HepG2 (cell line): ENCODE data around the gene RRP8. TPM values are rescaled to one million over a fixed set of nuclear protein-coding genes. Genes with fewer than 3 reads are reported as not detected.

Experiments
- ATF7-NPFF ChIP-seq: sonication (generic); formaldehyde crosslinking; IDR thresholded peaks from 2 replicates; pipeline ENCODE4 v1.8.1; 2023; ENCODE audit warnings: mild to moderate bottlenecking, low read depth, missing genetic modification reagents, moderate library complexity
- BRD4 ChIP-seq: sonication (generic); formaldehyde crosslinking; IDR thresholded peaks from 2 replicates; pipeline ENCODE4 v1.4.0; 2020; ENCODE audit warnings: missing genetic modification reagents
- GABPB1 ChIP-seq: IDR thresholded peaks from 2 replicates; pipeline ENCODE4 v1.6.1; 2016; ENCODE audit warnings: mild to moderate bottlenecking, missing genetic modification reagents, moderate library complexity, missing compliant biosample characterization
- GATAD1 ChIP-seq: IDR thresholded peaks from 2 replicates; pipeline ENCODE4 v1.6.1; 2016; ENCODE audit warnings: missing genetic modification reagents, missing compliant biosample characterization
- HDAC1 ChIP-seq: sonication (generic); formaldehyde crosslinking; IDR thresholded peaks from 2 replicates; pipeline ENCODE4 v1.5.1; 2020; ENCODE audit warnings: mild to moderate bottlenecking, missing genetic modification reagents
- HMGXB4 ChIP-seq, 2 experiments: sonication (generic) in 1 of 2; formaldehyde crosslinking in 1 of 2; IDR thresholded peaks; 2 replicates each; pipeline versions ENCODE4 v1.4.0 to v1.6.1; 2018 to 2020; ENCODE audit warnings: missing genetic modification reagents in 2 of 2, borderline replicate concordance in 1 of 2, low read depth in 1 of 2, mild to moderate bottlenecking in 1 of 2, missing biosample characterization in 1 of 2
- IKZF1 ChIP-seq: fragments of 450-650 bp; IDR thresholded peaks from 2 replicates; pipeline ENCODE4 v1.7.1; 2016
- NR3C1 ChIP-seq: sonication (generic); formaldehyde crosslinking; IDR thresholded peaks from 2 replicates; pipeline ENCODE4 v1.4.0; 2020; ENCODE audit warnings: missing genetic modification reagents
- POLR2AphosphoS5 ChIP-seq: IDR thresholded peaks from 2 replicates; pipeline ENCODE4 v1.6.1; 2012; ENCODE audit warnings: low read depth, low read length
- RARG ChIP-seq: sonication (generic); formaldehyde crosslinking; IDR thresholded peaks from 2 replicates; pipeline ENCODE4 v1.4.0; 2020; ENCODE audit warnings: low read depth, mild to moderate bottlenecking, missing genetic modification reagents
- REPIN1 ChIP-seq: sonication (generic); formaldehyde crosslinking; IDR thresholded peaks from 2 replicates; pipeline ENCODE4 v1.8.0; 2022; ENCODE audit warnings: missing genetic modification reagents, low read depth, mild to moderate bottlenecking, borderline replicate concordance
- SAP130 ChIP-seq: IDR thresholded peaks from 2 replicates; pipeline ENCODE4 v1.6.1; 2016; ENCODE audit warnings: low read depth
- SP1 ChIP-seq, 2 experiments: fragments of 450-650 bp in 1 of 2; sonication (generic) in 1 of 2; formaldehyde crosslinking in 1 of 2; IDR thresholded peaks; 2 replicates each; pipeline versions ENCODE4 v1.4.0 to v1.6.1; 2016 to 2020; ENCODE audit warnings: missing genetic modification reagents in 1 of 2
- ZFP62 ChIP-seq: sonication (generic); formaldehyde crosslinking; IDR thresholded peaks from 2 replicates; pipeline ENCODE4 v1.4.0; 2020; ENCODE audit warnings: missing genetic modification reagents
- ZNF501 ChIP-seq: sonication (generic); formaldehyde crosslinking; IDR thresholded peaks from 2 replicates; pipeline ENCODE4 v1.5.1; 2020; ENCODE audit warnings: mild to moderate bottlenecking, moderate library complexity, missing genetic modification reagents
- polyA plus RNA-seq, 8 experiments: library from polyadenylated mRNA; depleted of rRNA in 3 of 8; stranded (reverse) in 7 of 8; unstranded in 1 of 8; fragments of >200 nt; fragmentation: Illumina TruSeq in 4 of 8; extraction: Trizol in 4 of 8; gene quantifications; 2 replicates each; pipeline versions ENCODE4 v1.2.1 to v1.2.3, GENCODE V29; 2011 to 2016; ENCODE audit warnings: low read depth in 4 of 8, missing spikeins in 1 of 8, mixed read lengths in 1 of 8; ENCODE audit not compliant: insufficient read depth in 1 of 8
- total RNA-seq, 5 experiments: library from RNA; depleted of rRNA; stranded (reverse); fragments of >200 nt; fragmentation: Illumina TruSeq; extraction: Trizol; gene quantifications; 2 replicates each; pipeline ENCODE4 v1.2.3, GENCODE V29; 2016; ENCODE audit warnings: low read depth in 1 of 5
- TF ChIP-seq, protein P1 (sequence below): IDR thresholded peaks from 2 replicates; pipeline ENCODE4 v1.4.0; 2020; ENCODE audit warnings: mild to moderate bottlenecking, missing genetic modification reagents
- TF ChIP-seq, protein P2 (sequence below): sonication (generic); formaldehyde crosslinking; IDR thresholded peaks from 2 replicates; pipeline ENCODE4 v1.4.0; 2020; ENCODE audit warnings: missing genetic modification reagents, borderline replicate concordance
- TF ChIP-seq, protein P3 (sequence below): sonication (generic); formaldehyde crosslinking; IDR thresholded peaks from 2 replicates; pipeline ENCODE4 v1.5.1; 2020; ENCODE audit warnings: missing genetic modification reagents, mild to moderate bottlenecking, borderline replicate concordance

The RRP8 gene
- total and polyA plus RNA-seq, 2 of the 13 experiments (the other 11 are each of a cell fraction or from before 2014, with no cell fraction given), result 7.2 to 21.6 TPM

DNA sequence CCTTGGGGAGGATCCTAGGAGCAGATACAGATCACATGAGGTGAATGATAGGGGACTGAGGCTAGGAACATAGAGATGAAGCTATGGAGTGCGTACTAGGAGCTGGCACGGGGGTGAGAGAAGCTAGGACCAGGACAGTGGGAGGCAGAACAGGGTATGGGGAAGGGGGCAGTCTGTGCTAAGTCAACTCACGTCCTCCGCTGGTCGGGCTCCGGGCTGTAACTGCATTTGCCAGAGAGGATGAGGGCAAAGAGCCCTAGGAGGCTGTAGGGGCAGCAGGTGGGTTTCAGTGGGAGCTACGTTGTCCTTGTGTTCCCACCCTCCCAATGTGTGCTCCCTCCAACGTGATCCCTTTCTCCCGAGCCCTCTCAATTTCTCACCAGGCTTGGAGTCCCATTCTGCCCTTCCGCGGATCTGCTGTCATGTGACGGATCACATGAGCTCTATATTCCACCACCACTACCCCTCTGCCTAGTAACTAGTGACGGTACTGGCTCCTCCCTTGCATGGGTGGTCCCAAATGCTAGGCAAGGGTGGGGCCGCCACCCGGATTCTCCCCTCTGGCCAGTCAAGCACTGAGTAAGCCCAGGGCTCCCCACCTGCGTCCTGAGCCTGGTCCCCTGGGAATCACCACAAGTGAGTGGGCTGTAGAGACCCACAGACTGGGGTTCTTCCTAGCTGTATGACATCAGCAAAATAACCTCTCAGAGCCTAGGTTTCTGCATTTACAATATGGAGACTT, 15.8 kb upstream of the RRP8 start, which contains the start of gene TPP1 (continued):
- TF ChIP-seq, protein P1, sequence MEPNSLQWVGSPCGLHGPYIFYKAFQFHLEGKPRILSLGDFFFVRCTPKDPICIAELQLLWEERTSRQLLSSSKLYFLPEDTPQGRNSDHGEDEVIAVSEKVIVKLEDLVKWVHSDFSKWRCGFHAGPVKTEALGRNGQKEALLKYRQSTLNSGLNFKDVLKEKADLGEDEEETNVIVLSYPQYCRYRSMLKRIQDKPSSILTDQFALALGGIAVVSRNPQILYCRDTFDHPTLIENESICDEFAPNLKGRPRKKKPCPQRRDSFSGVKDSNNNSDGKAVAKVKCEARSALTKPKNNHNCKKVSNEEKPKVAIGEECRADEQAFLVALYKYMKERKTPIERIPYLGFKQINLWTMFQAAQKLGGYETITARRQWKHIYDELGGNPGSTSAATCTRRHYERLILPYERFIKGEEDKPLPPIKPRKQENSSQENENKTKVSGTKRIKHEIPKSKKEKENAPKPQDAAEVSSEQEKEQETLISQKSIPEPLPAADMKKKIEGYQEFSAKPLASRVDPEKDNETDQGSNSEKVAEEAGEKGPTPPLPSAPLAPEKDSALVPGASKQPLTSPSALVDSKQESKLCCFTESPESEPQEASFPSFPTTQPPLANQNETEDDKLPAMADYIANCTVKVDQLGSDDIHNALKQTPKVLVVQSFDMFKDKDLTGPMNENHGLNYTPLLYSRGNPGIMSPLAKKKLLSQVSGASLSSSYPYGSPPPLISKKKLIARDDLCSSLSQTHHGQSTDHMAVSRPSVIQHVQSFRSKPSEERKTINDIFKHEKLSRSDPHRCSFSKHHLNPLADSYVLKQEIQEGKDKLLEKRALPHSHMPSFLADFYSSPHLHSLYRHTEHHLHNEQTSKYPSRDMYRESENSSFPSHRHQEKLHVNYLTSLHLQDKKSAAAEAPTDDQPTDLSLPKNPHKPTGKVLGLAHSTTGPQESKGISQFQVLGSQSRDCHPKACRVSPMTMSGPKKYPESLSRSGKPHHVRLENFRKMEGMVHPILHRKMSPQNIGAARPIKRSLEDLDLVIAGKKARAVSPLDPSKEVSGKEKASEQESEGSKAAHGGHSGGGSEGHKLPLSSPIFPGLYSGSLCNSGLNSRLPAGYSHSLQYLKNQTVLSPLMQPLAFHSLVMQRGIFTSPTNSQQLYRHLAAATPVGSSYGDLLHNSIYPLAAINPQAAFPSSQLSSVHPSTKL (CRISPR knock-in tag), result no peak; the same call in 1 of the 2 replicates
- peak; percentile 64 for TF ChIP-seq GABPB1 (CRISPR knock-in tag)
- TF ChIP-seq HDAC1 (CRISPR knock-in tag), result peak; percentile 78
- peak; percentile 42 to 63; a peak in 3 of 4 replicates for TF ChIP-seq HMGXB4 (CRISPR knock-in tag; IDR thresholded peaks at IDR 0.05; ENCODE audit: borderline replicate concordance in 1 of 2, low read depth in 1 of 2)
- no peak for TF ChIP-seq ZNF501
- TF ChIP-seq BRD4 (CRISPR knock-in tag), result 0 out of 2 replicates have a peak, but pooled peaks have one; percentile 38
- no peak for TF ChIP-seq SP1 (IDR thresholded peaks at IDR 0.05)
- peak; percentile 87 for TF ChIP-seq SP1 (CRISPR knock-in tag; IDR thresholded peaks at IDR 0.05)
- TF ChIP-seq NR3C1 (CRISPR knock-in tag), result no peak
- TF ChIP-seq REPIN1 (CRISPR knock-in tag), result no peak; the same call in 1 of the 2 replicates
- TF ChIP-seq GATAD1 (CRISPR knock-in tag), result peak; percentile 96
- TF ChIP-seq ZFP62 (CRISPR knock-in tag), result no peak
- peak; percentile 71 for TF ChIP-seq ATF7-NPFF (CRISPR knock-in tag)
- peak; percentile 97 for TF ChIP-seq SAP130 (CRISPR knock-in tag)
- peak; percentile 87 for TF ChIP-seq POLR2AphosphoS5
- no peak for TF ChIP-seq IKZF1
- TF ChIP-seq, protein P2, sequence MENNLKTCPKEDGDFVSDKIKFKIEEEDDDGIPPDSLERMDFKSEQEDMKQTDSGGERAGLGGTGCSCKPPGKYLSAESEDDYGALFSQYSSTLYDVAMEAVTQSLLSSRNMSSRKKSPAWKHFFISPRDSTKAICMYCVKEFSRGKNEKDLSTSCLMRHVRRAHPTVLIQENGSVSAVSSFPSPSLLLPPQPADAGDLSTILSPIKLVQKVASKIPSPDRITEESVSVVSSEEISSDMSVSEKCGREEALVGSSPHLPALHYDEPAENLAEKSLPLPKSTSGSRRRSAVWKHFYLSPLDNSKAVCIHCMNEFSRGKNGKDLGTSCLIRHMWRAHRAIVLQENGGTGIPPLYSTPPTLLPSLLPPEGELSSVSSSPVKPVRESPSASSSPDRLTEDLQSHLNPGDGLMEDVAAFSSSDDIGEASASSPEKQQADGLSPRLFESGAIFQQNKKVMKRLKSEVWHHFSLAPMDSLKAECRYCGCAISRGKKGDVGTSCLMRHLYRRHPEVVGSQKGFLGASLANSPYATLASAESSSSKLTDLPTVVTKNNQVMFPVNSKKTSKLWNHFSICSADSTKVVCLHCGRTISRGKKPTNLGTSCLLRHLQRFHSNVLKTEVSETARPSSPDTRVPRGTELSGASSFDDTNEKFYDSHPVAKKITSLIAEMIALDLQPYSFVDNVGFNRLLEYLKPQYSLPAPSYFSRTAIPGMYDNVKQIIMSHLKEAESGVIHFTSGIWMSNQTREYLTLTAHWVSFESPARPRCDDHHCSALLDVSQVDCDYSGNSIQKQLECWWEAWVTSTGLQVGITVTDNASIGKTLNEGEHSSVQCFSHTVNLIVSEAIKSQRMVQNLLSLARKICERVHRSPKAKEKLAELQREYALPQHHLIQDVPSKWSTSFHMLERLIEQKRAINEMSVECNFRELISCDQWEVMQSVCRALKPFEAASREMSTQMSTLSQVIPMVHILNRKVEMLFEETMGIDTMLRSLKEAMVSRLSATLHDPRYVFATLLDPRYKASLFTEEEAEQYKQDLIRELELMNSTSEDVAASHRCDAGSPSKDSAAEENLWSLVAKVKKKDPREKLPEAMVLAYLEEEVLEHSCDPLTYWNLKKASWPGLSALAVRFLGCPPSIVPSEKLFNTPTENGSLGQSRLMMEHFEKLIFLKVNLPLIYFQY (CRISPR knock-in tag), result 0 out of 2 replicates have a peak, but pooled peaks have one; percentile 34
- TF ChIP-seq, protein P3, sequence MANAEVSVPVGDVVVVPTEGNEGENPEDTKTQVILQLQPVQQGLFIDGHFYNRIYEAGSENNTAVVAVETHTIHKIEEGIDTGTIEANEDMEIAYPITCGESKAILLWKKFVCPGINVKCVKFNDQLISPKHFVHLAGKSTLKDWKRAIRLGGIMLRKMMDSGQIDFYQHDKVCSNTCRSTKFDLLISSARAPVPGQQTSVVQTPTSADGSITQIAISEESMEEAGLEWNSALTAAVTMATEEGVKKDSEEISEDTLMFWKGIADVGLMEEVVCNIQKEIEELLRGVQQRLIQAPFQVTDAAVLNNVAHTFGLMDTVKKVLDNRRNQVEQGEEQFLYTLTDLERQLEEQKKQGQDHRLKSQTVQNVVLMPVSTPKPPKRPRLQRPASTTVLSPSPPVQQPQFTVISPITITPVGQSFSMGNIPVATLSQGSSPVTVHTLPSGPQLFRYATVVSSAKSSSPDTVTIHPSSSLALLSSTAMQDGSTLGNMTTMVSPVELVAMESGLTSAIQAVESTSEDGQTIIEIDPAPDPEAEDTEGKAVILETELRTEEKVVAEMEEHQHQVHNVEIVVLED, result 0 out of 2 replicates have a peak, but pooled peaks have one; percentile 13
- no peak for TF ChIP-seq RARG (CRISPR knock-in tag)
